ENCODE data around the gene STX16. TPM values are rescaled to one million over a fixed set of nuclear protein-coding genes. Genes with fewer than 3 reads are reported as not detected.

STX16 gene
- total RNA-seq, 1 experiment from 2014 or later, result 58.3 TPM

GRCh38 chr20:58688840-58689239 lies 37.8 kb downstream of the STX16 start:
- H3K4me3 ChIP-seq (ENCODE audit: low read length), result no peak overlapping the region
- no peaks in the 10 kb centered on the region for H4K20me1 ChIP-seq (ENCODE audit: insufficient read depth, low read depth, low read length)
- H3K79me2 ChIP-seq (ENCODE audit: low read length), result peaks cover 7% of the 10 kb centered on the region
- H3K27ac ChIP-seq (ENCODE audit: low read length), result no peak overlapping the region
- no peaks in the 10 kb centered on the region for H3K36me3 ChIP-seq (ENCODE audit: insufficient read depth, low read length)
- H3K9me3 ChIP-seq (ENCODE audit: low read length), result no peaks in the 10 kb centered on the region
- H3K4me1 ChIP-seq (ENCODE audit: low read length), result peaks cover 15% of the 10 kb centered on the region
- no peak for DNase-seq
- no peak overlapping the region for H2AFZ ChIP-seq (ENCODE audit: low read length)
- H3K27me3 ChIP-seq (ENCODE audit: low read length), result no peaks in the 10 kb centered on the region
- no peak overlapping the region for H3K9ac ChIP-seq (ENCODE audit: low read length)
- H3K4me2 ChIP-seq (ENCODE audit: low read depth, low read length, poor library complexity, severe bottlenecking), result no peak overlapping the region
- no peaks in the 10 kb centered on the region for H3K9me2 ChIP-seq (replicated peaks; ENCODE audit: insufficient read depth, low read length)

DNA sequence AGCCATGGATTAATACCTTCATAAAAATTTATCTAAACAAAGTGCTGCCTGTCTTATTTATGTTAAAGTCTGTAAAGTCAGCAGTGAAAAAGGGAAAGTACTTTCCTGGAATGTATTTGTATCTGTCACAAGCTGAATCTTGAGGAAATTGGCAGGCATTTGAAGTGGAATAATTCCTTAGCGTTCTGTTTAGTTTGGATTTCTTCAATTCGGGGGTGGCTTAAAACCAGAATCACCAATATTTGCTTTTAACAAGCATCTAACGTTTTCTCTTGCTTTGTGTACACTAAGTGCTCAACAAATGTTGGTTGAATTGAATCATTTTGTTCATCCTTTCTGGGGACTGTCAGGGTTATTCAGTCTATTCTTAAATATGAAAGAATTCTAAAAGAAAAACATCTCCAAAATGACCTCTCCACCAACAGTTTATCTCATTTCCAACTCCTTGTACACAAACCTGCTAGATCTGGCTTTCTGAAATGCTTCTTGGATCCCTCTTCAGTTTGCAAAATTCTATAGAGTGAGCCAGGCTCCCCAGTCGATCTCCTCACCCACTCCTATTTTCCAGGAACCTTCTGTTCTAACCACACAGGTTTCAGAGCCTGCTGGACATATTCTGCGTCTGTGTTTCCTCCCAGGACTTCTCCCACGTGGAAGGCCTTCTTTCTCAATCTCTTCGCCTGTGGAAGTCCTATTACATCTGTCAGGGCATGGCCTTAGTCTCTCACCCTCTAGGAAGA lies 39.5 kb downstream of the STX16 start:
- no peaks in the 10 kb centered on the region for H3K9me3 ChIP-seq (ENCODE audit: low read length)
- H4K20me1 ChIP-seq (ENCODE audit: insufficient read depth, low read depth, low read length), result no peaks in the 10 kb centered on the region
- H3K9me2 ChIP-seq (replicated peaks; ENCODE audit: insufficient read depth, low read length), result no peaks in the 10 kb centered on the region
- peak overlapping the region; percentile 26; the same call in 1 of the 2 replicates for H3K9ac ChIP-seq (ENCODE audit: low read length)
- peaks cover 13% of the 10 kb centered on the region for H3K79me2 ChIP-seq (ENCODE audit: low read length)
- H3K27me3 ChIP-seq (ENCODE audit: low read length), result no peaks in the 10 kb centered on the region
- peaks cover 3% of the 10 kb centered on the region; the same call in 1 of the 2 replicates for H3K36me3 ChIP-seq (ENCODE audit: insufficient read depth, low read length)
- no peak overlapping the region for H3K4me2 ChIP-seq (ENCODE audit: low read depth, low read length, poor library complexity, severe bottlenecking)
- H3K4me1 ChIP-seq (ENCODE audit: low read length), result peaks cover 17% of the 10 kb centered on the region
- no peak overlapping the region for H3K4me3 ChIP-seq (ENCODE audit: low read length)
- H3K27ac ChIP-seq (ENCODE audit: low read length), result peak overlapping the region; percentile 54
- no peak for DNase-seq
- H2AFZ ChIP-seq (ENCODE audit: low read length), result no peak overlapping the region

DNA sequence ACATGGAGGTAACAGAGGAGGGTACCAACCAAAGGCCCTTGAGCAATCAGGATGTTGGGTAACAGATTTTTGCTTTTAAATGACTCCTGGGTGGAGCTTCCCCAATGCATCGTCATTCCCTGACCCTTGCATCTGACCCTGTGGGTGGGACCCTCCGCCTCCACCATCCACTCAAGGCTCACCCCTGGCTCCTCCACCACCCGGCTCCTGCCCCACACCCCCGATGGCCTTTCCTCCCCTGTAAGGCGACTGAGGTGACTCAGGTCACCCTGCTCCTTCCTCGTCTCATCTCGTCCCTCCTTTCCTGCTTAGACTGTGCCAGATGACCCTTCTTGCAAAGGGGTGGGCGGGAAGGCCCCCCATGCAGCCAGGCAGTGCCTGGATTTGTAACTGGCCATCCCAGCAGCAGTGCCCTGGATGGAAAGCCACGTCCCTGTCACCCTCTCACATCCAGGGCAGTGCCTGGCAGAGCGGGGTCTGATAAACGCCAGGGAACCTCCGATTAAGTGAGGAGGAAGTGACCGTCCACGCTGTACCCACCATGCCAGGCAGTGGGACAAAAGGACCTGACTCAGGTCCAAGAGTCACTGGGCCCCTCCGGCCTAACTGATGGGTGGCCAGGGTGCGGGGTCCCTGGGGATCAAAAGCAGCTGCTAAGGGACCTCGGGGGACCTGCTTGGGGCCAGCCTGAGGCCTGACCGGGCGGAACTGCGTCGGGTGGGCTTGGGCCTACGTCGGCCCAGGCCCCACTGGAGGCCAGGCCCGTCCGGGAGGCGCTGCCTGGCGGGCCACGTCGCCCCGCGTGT lies 40.9 kb downstream of the STX16 start:
- DNase-seq, result no peak
- peak overlapping the region; percentile 52 for H3K27ac ChIP-seq (ENCODE audit: low read length)
- no peaks in the 10 kb centered on the region for H4K20me1 ChIP-seq (ENCODE audit: insufficient read depth, low read depth, low read length)
- peak overlapping the region; percentile 51 for H3K4me2 ChIP-seq (ENCODE audit: low read depth, low read length, poor library complexity, severe bottlenecking)
- H3K4me1 ChIP-seq (ENCODE audit: low read length), result peaks cover 17% of the 10 kb centered on the region
- H2AFZ ChIP-seq (ENCODE audit: low read length), result peak overlapping the region; percentile 42; the same call in 1 of the 2 replicates
- H3K9me2 ChIP-seq (replicated peaks; ENCODE audit: insufficient read depth, low read length), result no peaks in the 10 kb centered on the region
- peaks cover 13% of the 10 kb centered on the region for H3K79me2 ChIP-seq (ENCODE audit: low read length)
- H3K36me3 ChIP-seq (ENCODE audit: insufficient read depth, low read length), result peaks cover 3% of the 10 kb centered on the region; the same call in 1 of the 2 replicates
- peak overlapping the region; percentile 78 for H3K9ac ChIP-seq (ENCODE audit: low read length)
- no peaks in the 10 kb centered on the region for H3K9me3 ChIP-seq (ENCODE audit: low read length)
- H3K27me3 ChIP-seq (ENCODE audit: low read length), result no peaks in the 10 kb centered on the region
- H3K4me3 ChIP-seq (ENCODE audit: low read length), result peak overlapping the region; percentile 37; the same call in 1 of the 2 replicates

DNA sequence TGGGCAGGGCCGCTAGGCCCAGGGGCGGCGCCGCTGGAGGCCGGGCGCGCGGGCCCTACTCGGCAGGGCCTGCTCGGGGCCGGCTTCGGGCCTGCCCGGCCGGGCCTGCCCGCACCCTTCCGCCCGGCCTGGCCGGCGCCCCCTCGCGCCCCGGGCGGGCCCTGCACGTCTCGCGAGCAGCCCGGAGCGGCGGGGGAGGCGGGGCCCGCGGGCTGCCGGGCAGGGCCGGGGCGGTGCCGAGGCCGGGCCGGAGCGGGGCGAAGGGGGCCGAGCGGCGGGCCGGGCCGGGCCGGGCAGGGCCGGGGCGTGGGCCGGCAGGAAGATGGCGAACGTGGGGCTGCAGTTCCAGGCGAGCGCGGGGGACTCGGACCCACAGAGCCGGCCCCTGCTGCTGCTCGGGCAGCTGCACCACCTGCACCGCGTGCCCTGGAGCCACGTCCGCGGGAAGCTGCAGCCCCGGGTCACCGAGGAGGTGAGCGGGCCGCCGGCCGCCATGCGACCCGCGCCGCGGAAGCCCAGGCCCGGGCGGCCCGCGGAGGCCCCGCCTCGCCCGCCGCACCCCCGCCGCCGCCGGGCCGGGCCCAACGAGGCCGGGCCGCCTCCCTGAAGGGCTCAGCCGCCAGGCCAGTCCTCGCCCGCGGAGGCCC lies 41.6 kb downstream of the STX16 start, which contains the start of gene NPEPL1:
NPEPL1 (plus strand) TSS at position 222 of the 647 bp plus-strand sequence; CDS start at position 323, 101 bp downstream.
- Histone ChIP-seq H3K4me2 (ENCODE audit: low read depth, low read length, poor library complexity, severe bottlenecking) (peak within 1 kb of the TSS; percentile 87), H3K9ac (ENCODE audit: low read length) (peak within 1 kb of the TSS; percentile 81), H3K27ac (ENCODE audit: low read length) (peak within 1 kb of the TSS; percentile 52)

DNA sequence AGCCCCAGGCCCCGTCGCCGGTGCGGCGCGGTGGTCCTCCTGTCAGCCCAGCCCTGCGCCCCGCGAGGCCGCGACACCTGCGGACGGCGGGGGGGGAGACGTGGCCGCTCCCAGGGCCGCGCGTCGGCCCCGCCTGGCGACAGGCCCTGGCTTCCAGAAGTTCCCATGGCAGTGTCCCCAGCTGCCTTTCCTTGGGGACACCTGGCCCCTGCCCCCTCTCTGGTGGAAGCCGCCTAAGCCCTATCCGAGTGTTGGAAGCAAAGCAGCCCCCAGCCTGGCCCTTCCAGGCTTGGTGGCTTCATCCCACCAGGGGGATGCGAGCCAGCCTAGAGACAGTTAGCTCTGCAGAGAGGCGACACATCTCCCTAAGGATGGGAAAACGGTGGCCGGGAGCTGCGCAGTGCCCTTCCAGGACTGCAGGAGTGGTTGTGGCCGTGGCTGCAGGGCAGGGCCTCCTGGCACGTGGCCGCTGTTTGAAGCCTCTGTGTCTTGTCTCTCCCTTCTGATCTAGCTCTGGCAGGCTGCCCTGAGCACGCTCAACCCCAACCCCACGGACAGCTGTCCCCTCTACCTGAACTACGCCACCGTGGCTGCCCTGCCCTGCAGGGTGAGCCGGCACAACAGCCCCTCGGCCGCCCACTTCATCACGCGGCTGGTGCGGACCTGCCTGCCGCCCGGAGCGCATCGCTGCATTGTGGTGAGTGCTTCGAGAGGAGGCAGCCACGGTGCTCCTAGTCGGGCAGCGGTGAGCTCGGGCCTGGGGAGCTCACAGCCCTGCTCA lies 42.3 kb downstream of the STX16 start:
- peak; percentile 49 for DNase-seq
- no peak overlapping the region for H2AFZ ChIP-seq (ENCODE audit: low read length)
- H3K4me3 ChIP-seq (ENCODE audit: low read length), result peak overlapping the region; percentile 72
- H3K4me1 ChIP-seq (ENCODE audit: low read length), result peaks cover 17% of the 10 kb centered on the region
- peaks cover 13% of the 10 kb centered on the region for H3K79me2 ChIP-seq (ENCODE audit: low read length)
- H3K4me2 ChIP-seq (ENCODE audit: low read depth, low read length, poor library complexity, severe bottlenecking), result peak overlapping the region; percentile 87
- H3K27me3 ChIP-seq (ENCODE audit: low read length), result no peaks in the 10 kb centered on the region
- H4K20me1 ChIP-seq (ENCODE audit: insufficient read depth, low read depth, low read length), result no peaks in the 10 kb centered on the region
- H3K36me3 ChIP-seq (ENCODE audit: insufficient read depth, low read length), result peaks cover 3% of the 10 kb centered on the region; the same call in 1 of the 2 replicates
- H3K27ac ChIP-seq (ENCODE audit: low read length), result no peak overlapping the region
- peak overlapping the region; percentile 81 for H3K9ac ChIP-seq (ENCODE audit: low read length)
- no peaks in the 10 kb centered on the region for H3K9me3 ChIP-seq (ENCODE audit: low read length)
- no peaks in the 10 kb centered on the region for H3K9me2 ChIP-seq (replicated peaks; ENCODE audit: insufficient read depth, low read length)

More for the DNA sequence above, 41.6 kb downstream of the STX16 start, which contains the start of gene NPEPL1:
- no peaks in the 10 kb centered on the region for H3K27me3 ChIP-seq (ENCODE audit: low read length)
- H3K9me3 ChIP-seq (ENCODE audit: low read length), result no peaks in the 10 kb centered on the region
- H4K20me1 ChIP-seq (ENCODE audit: insufficient read depth, low read depth, low read length), result no peaks in the 10 kb centered on the region
- H3K79me2 ChIP-seq (ENCODE audit: low read length), result peaks cover 13% of the 10 kb centered on the region
- peak within 1 kb of the TSS; percentile 42; the same call in 1 of the 2 replicates for H2AFZ ChIP-seq (ENCODE audit: low read length)
- no peaks in the 10 kb centered on the region for H3K9me2 ChIP-seq (replicated peaks; ENCODE audit: insufficient read depth, low read length)
- DNase-seq, result peak; percentile 92
- peaks cover 17% of the 10 kb centered on the region for H3K4me1 ChIP-seq (ENCODE audit: low read length)
- peak within 1 kb of the TSS; percentile 72 for H3K4me3 ChIP-seq (ENCODE audit: low read length)
- peaks cover 3% of the 10 kb centered on the region; the same call in 1 of the 2 replicates for H3K36me3 ChIP-seq (ENCODE audit: insufficient read depth, low read length)

- Histone ChIP-seq H3K36me3 (ENCODE audit: insufficient read depth, low read length) (peaks cover 3% of the 10 kb centered on the region; the same call in 1 of the 2 replicates), H3K9ac (ENCODE audit: low read length) (no peak overlapping the region), H3K79me2 (ENCODE audit: low read length) (peaks cover 13% of the 10 kb centered on the region), H3K4me3 (ENCODE audit: low read length) (no peak overlapping the region), H2AFZ (ENCODE audit: low read length) (no peak overlapping the region), H3K27me3 (ENCODE audit: low read length) (no peaks in the 10 kb centered on the region), H4K20me1 (ENCODE audit: insufficient read depth, low read depth, low read length) (no peaks in the 10 kb centered on the region), H3K4me2 (ENCODE audit: low read depth, low read length, poor library complexity, severe bottlenecking) (no peak overlapping the region), H3K4me1 (ENCODE audit: low read length) (peaks cover 17% of the 10 kb centered on the region), H3K27ac (ENCODE audit: low read length) (no peak overlapping the region), H3K9me2 (replicated peaks; ENCODE audit: insufficient read depth, low read length) (no peaks in the 10 kb centered on the region), H3K9me3 (ENCODE audit: low read length) (no peaks in the 10 kb centered on the region)
- no peak for DNase-seq
These were observed 43.4 kb downstream of the STX16 start for GRCh38 chr20:58694241-58695083.

Measured in Karpas-422 (cell line).